Endodermal cell (in vitro differentiated cells): Measurements from ENCODE around the gene MIGA1. TPM values are rescaled to one million over a fixed set of nuclear protein-coding genes. Genes with fewer than 3 reads are reported as not detected.
"Not testable (repeated sequence)": the region's sequence is repeated elsewhere in the genome, so short reads cannot be mapped to it uniquely, and the experiment has no call there.

Source experiments
- DNase-seq: peaks from one replicate; pipeline ENCODE4 v3.0.0-alpha.2; 2017
- H3K27ac ChIP-seq: 2 replicates; pipeline ENCODE4 v1.5.1; 2013; ENCODE audit warnings: mild to moderate bottlenecking, low read depth, low read length, moderate library complexity
- H3K27me3 ChIP-seq: 2 replicates; pipeline ENCODE4 v1.6.1; 2013; ENCODE audit warnings: mild to moderate bottlenecking, low read length, moderate library complexity; ENCODE audit not compliant: insufficient read depth, control insufficient read depth, poor library complexity, severe bottlenecking
- H3K36me3 ChIP-seq: 2 replicates; pipeline ENCODE4 v1.7.0; 2013; ENCODE audit warnings: mild to moderate bottlenecking, low read length, moderate library complexity; ENCODE audit not compliant: control insufficient read depth, insufficient read depth
- H3K4me1 ChIP-seq: one replicate; pipeline ENCODE4 v1.7.0; 2013; ENCODE audit warnings: low read length; ENCODE audit not compliant: control insufficient read depth, insufficient read depth
- H3K4me3 ChIP-seq: 2 replicates; pipeline ENCODE4 v1.5.1; 2013; ENCODE audit warnings: mild to moderate bottlenecking, low read length, moderate library complexity
- H3K9ac ChIP-seq: 2 replicates; pipeline ENCODE4 v1.6.1; 2013; ENCODE audit warnings: mild to moderate bottlenecking, low read length, moderate library complexity; ENCODE audit not compliant: poor library complexity, severe bottlenecking; ENCODE audit errors: extremely low read depth
- H3K9me3 ChIP-seq: 2 replicates; pipeline ENCODE4 v1.6.1; 2013; ENCODE audit warnings: mild to moderate bottlenecking, low read length, moderate library complexity; ENCODE audit not compliant: control insufficient read depth
- H3K27ac Mint-ChIP-seq: 2 replicates; pipeline ENCODE4 v1.8.0; 2020; ENCODE audit warnings: mixed read lengths
- H3K27me3 Mint-ChIP-seq: 2 replicates; pipeline ENCODE4 v1.8.0; 2021; ENCODE audit warnings: mild to moderate bottlenecking, mixed read lengths; ENCODE audit not compliant: insufficient read depth
- H3K36me3 Mint-ChIP-seq: 2 replicates; pipeline ENCODE4 v1.8.0; 2020; ENCODE audit warnings: low read depth, mixed read lengths
- H3K4me1 Mint-ChIP-seq: 2 replicates; pipeline ENCODE4 v1.8.0; 2020; ENCODE audit warnings: mixed read lengths
- H3K4me3 Mint-ChIP-seq: 2 replicates; pipeline ENCODE4 v1.8.0; 2020; ENCODE audit warnings: mild to moderate bottlenecking, moderate library complexity, mixed read lengths
- H3K9me3 Mint-ChIP-seq: 2 replicates; pipeline ENCODE4 v1.8.0; 2020; ENCODE audit warnings: mild to moderate bottlenecking, mixed read lengths
- CTCF ChIP-seq: fragments of 200-600 bp; sonication (generic); conservative IDR thresholded peaks from 2 replicates; pipeline ENCODE4 v1.5.0; 2021; ENCODE audit warnings: antibody characterized with exemption, mild to moderate bottlenecking
- WGBS, 2 experiments: methylation state at CpG; one replicate each; pipeline versions ENCODE4 v1.1.5 to v1.1.7; 2013; ENCODE audit warnings: missing lambda C conversion rate in 2 of 2, mixed read lengths in 1 of 2; ENCODE audit not compliant: insufficient coverage in 1 of 2, insufficient read length in 1 of 2; 5-methylcytosine and 5-hydroxymethylcytosine counted together
- total RNA-seq, 2 donors: library from RNA; stranded (reverse); fragmentation: NEBNext Ultra II Directional in 1 of 2; extraction: Animal tissue kit (Norgen Biotek cat#: 25700) in 1 of 2; gene quantifications; 2 replicates in 1 of 2; 3 replicates in 1 of 2; pipeline ENCODE4 v1.2.1, GENCODE V29; 2021

The MIGA1 gene
- total RNA-seq, 2 donors from 2014 or later: 7.3 to 9.5 TPM

DNA sequence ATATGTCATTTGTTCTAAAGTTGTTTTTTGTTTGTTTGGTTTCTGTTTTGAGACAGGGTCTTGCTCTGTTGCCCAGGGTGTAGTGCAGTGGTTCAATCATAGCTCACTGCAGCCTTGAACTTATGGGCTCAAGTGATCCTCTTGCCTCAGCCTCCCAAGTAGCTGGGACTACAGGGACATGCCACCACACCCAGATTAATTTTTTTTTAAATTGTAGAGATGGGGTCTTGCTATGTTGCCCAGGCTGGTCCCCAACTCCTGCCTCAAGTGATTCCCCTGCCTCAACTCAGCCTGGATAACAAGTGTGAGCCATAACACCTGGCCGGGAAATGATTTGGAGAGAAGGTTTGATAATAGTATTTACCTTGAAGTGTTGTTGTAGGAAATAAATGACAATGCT lies 127.2 kb downstream of the MIGA1 start:
- no peaks in the 10 kb centered on the region for H3K9me3 ChIP-seq
- Mint-ChIP-seq H3K4me3 (no peak overlapping the region), H3K27ac (no peak overlapping the region), H3K4me1 (no peaks in the 10 kb centered on the region), H3K27me3 (peaks cover 79% of the 10 kb centered on the region), H3K9me3 (no peaks in the 10 kb centered on the region), H3K36me3 (peaks cover 2% of the 10 kb centered on the region)
- no peak overlapping the region for H3K27ac ChIP-seq
- no peak for DNase-seq
- no peak overlapping the region for H3K4me3 ChIP-seq
- 76 to 83% methylated on average over 1 of the region's 1 CpG for WGBS, 2 experiments
- H3K9ac ChIP-seq: no peak overlapping the region
- TF ChIP-seq CTCF: no peak
- peaks cover 64% of the 10 kb centered on the region for H3K27me3 ChIP-seq
- H3K4me1 ChIP-seq: no peaks in the 10 kb centered on the region
- H3K36me3 ChIP-seq: peaks cover 7% of the 10 kb centered on the region

DNA sequence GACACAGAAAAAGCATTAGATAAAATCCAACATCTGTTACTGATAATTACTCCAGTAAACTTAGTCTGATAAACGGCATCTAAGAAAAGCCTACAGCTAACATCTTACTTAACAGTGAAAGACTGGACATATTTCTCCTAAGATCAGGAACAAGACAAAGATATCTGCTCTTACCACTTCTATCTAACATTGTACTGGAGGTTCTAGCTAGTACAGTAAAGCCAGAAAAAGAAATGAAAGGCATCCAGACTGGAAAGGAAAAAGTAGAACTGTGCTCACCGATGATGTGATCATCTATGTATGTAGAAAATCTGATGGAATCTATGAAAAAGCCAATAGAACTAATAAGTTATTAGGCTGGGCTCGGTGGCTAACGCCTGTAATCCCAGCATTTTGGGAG lies 130.7 kb downstream of the MIGA1 start:
- Histone ChIP-seq H3K4me3 (no peak overlapping the region), H3K9ac (no peak overlapping the region), H3K36me3 (no peaks in the 10 kb centered on the region), H3K9me3 (no peaks in the 10 kb centered on the region), H3K27ac (no peak overlapping the region), H3K27me3 (peaks cover 34% of the 10 kb centered on the region), H3K4me1 (no peaks in the 10 kb centered on the region)
- no peak for TF ChIP-seq CTCF
- H3K9me3 Mint-ChIP-seq: no peaks in the 10 kb centered on the region
- peaks cover 67% of the 10 kb centered on the region for H3K27me3 Mint-ChIP-seq
- H3K36me3 Mint-ChIP-seq: no peaks in the 10 kb centered on the region
- DNase-seq: no peak
- H3K4me1 Mint-ChIP-seq: no peaks in the 10 kb centered on the region
- 90 to 91% methylated on average over 4 of the region's 4 CpGs for WGBS, 2 experiments
- no peak overlapping the region for H3K4me3 Mint-ChIP-seq
- no peak overlapping the region for H3K27ac Mint-ChIP-seq

GRCh38 chr1:77918918-77919317 lies 139.5 kb downstream of the MIGA1 start:
- H3K4me3 ChIP-seq, H3K27me3 Mint-ChIP-seq, H3K4me1 Mint-ChIP-seq, H3K9me3 ChIP-seq, DNase-seq, H3K4me1 ChIP-seq, H3K9me3 Mint-ChIP-seq, H3K27me3 ChIP-seq, H3K27ac ChIP-seq, H3K4me3 Mint-ChIP-seq, H3K9ac ChIP-seq, H3K27ac Mint-ChIP-seq: not testable (repeated sequence)
- peaks cover 55% of the 10 kb centered on the region for H3K36me3 ChIP-seq
- 94 to 100% methylated on average over 1 to 5 of the region's 5 CpGs for WGBS, 2 experiments
- peaks cover 16% of the 10 kb centered on the region for H3K36me3 Mint-ChIP-seq

DNA sequence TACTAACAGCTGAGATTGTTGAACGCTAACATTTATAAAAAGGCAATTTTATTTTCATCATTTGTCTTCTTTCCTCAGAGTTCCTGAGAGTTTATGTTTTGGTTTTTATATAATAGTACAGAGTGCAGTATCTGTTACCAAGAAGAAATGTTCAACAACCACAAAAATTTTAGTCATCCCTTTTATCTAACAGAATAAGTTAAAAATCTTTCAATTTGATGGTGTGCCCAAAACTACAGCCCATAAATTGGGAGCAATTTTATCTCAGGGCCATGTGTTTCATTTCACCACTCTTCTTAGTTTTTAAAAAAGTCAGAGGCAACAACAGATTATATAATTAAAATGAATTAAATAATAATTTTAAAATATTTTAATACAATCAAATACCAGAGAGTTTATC lies 146.1 kb downstream of the MIGA1 start:
- no peak for DNase-seq
- Histone ChIP-seq H3K9me3 (no peaks in the 10 kb centered on the region), H3K4me3 (no peak overlapping the region), H3K27me3 (no peaks in the 10 kb centered on the region), H3K36me3 (peaks cover 72% of the 10 kb centered on the region), H3K9ac (no peak overlapping the region), H3K27ac (no peak overlapping the region), H3K4me1 (no peaks in the 10 kb centered on the region)
- H3K27ac Mint-ChIP-seq: no peak overlapping the region
- no peak for TF ChIP-seq CTCF
- no peaks in the 10 kb centered on the region for H3K4me1 Mint-ChIP-seq
- WGBS, 2 experiments: 100% methylated on average over 1 of the region's 1 CpG; no CpG with 5 or more reads in 1 of the 2 experiments
- no peaks in the 10 kb centered on the region for H3K9me3 Mint-ChIP-seq
- peaks cover 15% of the 10 kb centered on the region for H3K36me3 Mint-ChIP-seq
- no peaks in the 10 kb centered on the region for H3K27me3 Mint-ChIP-seq
- H3K4me3 Mint-ChIP-seq: no peak overlapping the region
